ENCODE data around the gene NELL1.

NELL1 gene

DNA sequence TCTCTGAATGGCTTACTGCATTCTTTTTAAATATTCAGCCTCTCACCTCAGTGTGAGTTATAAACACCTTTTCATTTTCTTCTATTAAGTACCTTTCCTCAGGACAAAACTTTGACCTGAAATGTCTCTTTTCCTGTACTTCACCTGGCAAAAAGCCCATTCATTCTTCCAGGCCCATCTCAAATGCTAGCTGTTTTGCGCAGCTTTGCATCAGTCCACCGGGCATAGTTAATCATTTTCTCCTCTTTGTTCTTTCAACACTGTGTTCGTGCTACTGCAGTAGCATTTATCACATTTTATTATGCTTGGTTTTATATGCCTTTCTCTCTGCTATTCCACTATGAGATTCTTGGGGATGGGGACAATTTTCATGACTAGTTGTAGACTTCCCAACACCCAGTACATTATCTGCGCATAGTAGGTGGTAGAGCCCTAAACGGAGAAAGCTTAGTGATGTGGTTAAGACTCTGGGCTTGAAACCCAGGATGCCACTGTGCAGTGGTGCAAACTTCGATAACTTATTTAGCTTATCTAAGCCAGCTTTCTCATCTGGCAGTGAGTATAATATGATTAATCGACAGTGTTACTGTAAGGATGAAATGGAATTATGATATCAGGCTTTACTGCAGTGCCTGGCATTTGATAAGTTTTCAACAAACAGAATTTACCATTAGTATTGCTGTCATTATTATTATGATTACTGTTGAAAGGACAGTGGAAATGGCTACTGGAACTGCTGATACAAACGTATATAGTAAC is 695.7 kb downstream of the NELL1 start:
- Histone ChIP-seq H3K36me3 (ENCODE audit: control insufficient read depth, low read length) (no peaks in the 10 kb centered on the region), H3K27ac (ENCODE audit: low read depth, low read length) (no peak overlapping the region), H3K27me3 (ENCODE audit: control insufficient read depth, low read length) (no peaks in the 10 kb centered on the region), H3K4me1 (ENCODE audit: control insufficient read depth, low read length) (no peaks in the 10 kb centered on the region), H3F3A (ENCODE audit: control insufficient read depth, insufficient read depth) (no peaks in the 10 kb centered on the region), H3K9me2 (replicated peaks; ENCODE audit: control insufficient read depth, low read length) (no peaks in the 10 kb centered on the region), H3K4me2 (ENCODE audit: low read length) (no peak overlapping the region), H3K4me3 (ENCODE audit: low read length) (no peak overlapping the region), H3K9me3 (ENCODE audit: control insufficient read depth, insufficient read depth, low read length) (no peaks in the 10 kb centered on the region), H4K20me1 (ENCODE audit: control insufficient read depth, insufficient read depth, low read depth, low read length) (no peaks in the 10 kb centered on the region), H3K79me2 (ENCODE audit: control insufficient read depth, low read length) (no peaks in the 10 kb centered on the region)
- TF ChIP-seq, protein P1, sequence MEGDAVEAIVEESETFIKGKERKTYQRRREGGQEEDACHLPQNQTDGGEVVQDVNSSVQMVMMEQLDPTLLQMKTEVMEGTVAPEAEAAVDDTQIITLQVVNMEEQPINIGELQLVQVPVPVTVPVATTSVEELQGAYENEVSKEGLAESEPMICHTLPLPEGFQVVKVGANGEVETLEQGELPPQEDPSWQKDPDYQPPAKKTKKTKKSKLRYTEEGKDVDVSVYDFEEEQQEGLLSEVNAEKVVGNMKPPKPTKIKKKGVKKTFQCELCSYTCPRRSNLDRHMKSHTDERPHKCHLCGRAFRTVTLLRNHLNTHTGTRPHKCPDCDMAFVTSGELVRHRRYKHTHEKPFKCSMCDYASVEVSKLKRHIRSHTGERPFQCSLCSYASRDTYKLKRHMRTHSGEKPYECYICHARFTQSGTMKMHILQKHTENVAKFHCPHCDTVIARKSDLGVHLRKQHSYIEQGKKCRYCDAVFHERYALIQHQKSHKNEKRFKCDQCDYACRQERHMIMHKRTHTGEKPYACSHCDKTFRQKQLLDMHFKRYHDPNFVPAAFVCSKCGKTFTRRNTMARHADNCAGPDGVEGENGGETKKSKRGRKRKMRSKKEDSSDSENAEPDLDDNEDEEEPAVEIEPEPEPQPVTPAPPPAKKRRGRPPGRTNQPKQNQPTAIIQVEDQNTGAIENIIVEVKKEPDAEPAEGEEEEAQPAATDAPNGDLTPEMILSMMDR (IDR thresholded peaks at IDR 0.05; ENCODE audit: low read depth, low read length, poor library complexity, severe bottlenecking), result no peak
- no peak for TF ChIP-seq EZH2phosphoT487 (IDR thresholded peaks at IDR 0.05; ENCODE audit: borderline replicate concordance, low read length)

DNA sequence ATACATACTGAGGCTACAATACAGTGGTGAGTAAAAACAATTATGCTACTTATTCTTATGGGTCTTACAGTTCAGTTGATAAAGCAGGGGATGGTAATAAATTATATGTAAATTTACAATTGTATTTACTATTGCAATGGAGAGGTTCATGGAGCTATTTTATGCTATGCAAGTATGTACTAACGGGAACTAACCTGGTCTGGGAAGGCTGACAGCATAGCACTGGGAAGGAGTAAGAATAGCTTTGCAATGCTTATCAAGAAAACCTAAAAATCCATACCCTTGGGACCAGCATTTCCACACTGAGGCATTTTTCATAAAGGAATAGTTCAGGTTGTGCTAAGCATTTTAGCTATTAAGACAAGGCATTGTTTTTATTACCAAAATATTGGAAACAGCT is 700.6 kb downstream of the NELL1 start:
- no peak overlapping the region for H3K4me3 ChIP-seq (ENCODE audit: low read length)
- H3K36me3 ChIP-seq (ENCODE audit: control insufficient read depth, low read length), result no peaks in the 10 kb centered on the region
- TF ChIP-seq EZH2phosphoT487 (IDR thresholded peaks at IDR 0.05; ENCODE audit: borderline replicate concordance, low read length), result no peak
- TF ChIP-seq, protein P1 (IDR thresholded peaks at IDR 0.05; ENCODE audit: low read depth, low read length, poor library complexity, severe bottlenecking), result no peak
- no peaks in the 10 kb centered on the region for H3K79me2 ChIP-seq (ENCODE audit: control insufficient read depth, low read length)
- H3K27me3 ChIP-seq (ENCODE audit: control insufficient read depth, low read length), result no peaks in the 10 kb centered on the region
- H3K27ac ChIP-seq (ENCODE audit: low read depth, low read length), result no peak overlapping the region
- H3K4me2 ChIP-seq (ENCODE audit: low read length), result no peak overlapping the region
- no peaks in the 10 kb centered on the region for H3F3A ChIP-seq (ENCODE audit: control insufficient read depth, insufficient read depth)
- no peaks in the 10 kb centered on the region for H4K20me1 ChIP-seq (ENCODE audit: control insufficient read depth, insufficient read depth, low read depth, low read length)
- no peaks in the 10 kb centered on the region for H3K9me3 ChIP-seq (ENCODE audit: control insufficient read depth, insufficient read depth, low read length)
- no peaks in the 10 kb centered on the region for H3K4me1 ChIP-seq (ENCODE audit: control insufficient read depth, low read length)
- no peaks in the 10 kb centered on the region for H3K9me2 ChIP-seq (replicated peaks; ENCODE audit: control insufficient read depth, low read length)

DNA sequence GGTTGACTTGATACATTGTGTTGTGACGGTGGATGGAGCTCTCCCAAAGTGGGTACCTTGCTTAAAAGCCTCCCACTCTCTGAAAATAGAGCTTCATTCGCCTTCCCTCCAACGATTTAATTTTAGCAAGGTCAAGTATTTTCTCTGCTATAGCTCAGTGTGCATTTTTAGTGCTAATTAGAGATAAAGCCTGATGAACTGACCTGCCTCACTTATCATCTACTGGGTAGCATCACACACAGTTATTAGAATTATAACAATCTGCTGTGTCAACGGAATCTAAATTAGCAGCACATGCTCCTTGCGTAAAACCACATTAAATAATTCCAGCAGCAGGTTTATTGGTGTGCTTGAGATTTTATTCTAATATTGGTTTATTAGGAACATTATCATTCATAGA is 701.7 kb downstream of the NELL1 start:
- Histone ChIP-seq H3K36me3 (ENCODE audit: control insufficient read depth, low read length) (no peaks in the 10 kb centered on the region), H3K4me3 (ENCODE audit: low read length) (no peak overlapping the region), H3K27me3 (ENCODE audit: control insufficient read depth, low read length) (no peaks in the 10 kb centered on the region), H3K9me3 (ENCODE audit: control insufficient read depth, insufficient read depth, low read length) (no peaks in the 10 kb centered on the region), H3F3A (ENCODE audit: control insufficient read depth, insufficient read depth) (no peaks in the 10 kb centered on the region), H3K4me2 (ENCODE audit: low read length) (no peak overlapping the region), H3K79me2 (ENCODE audit: control insufficient read depth, low read length) (no peaks in the 10 kb centered on the region), H3K4me1 (ENCODE audit: control insufficient read depth, low read length) (no peaks in the 10 kb centered on the region), H3K9me2 (replicated peaks; ENCODE audit: control insufficient read depth, low read length) (no peaks in the 10 kb centered on the region), H3K27ac (ENCODE audit: low read depth, low read length) (no peak overlapping the region), H4K20me1 (ENCODE audit: control insufficient read depth, insufficient read depth, low read depth, low read length) (no peaks in the 10 kb centered on the region)
- TF ChIP-seq, protein P1 (IDR thresholded peaks at IDR 0.05; ENCODE audit: low read depth, low read length, poor library complexity, severe bottlenecking), result no peak
- TF ChIP-seq EZH2phosphoT487 (IDR thresholded peaks at IDR 0.05; ENCODE audit: borderline replicate concordance, low read length), result no peak
